Peyer's patch (tissue), 4 donors: ENCODE results near the gene TENT4A.
"Not testable (repeated sequence)": the region's sequence is repeated elsewhere in the genome, so short reads cannot be mapped to it uniquely, and the experiment has no call there.

Experiments used
- POLR2A ChIP-seq, 2 donors: fragments of 450-650 bp; IDR thresholded peaks; one replicate each; pipeline ENCODE4 v1.5.1; 2017; ENCODE audit warnings: antibody characterized with exemption in 2 of 2, mild to moderate bottlenecking in 2 of 2, moderate library complexity in 2 of 2
- TF ChIP-seq, protein P1 (sequence below), 6 experiments: fragments of 450-650 bp in 4 of 6; fragments of 200-600 bp in 2 of 6; sonication (generic) in 1 of 6; IDR thresholded peaks; one replicate each; pipeline ENCODE4 v1.5.1; 2017 to 2019; ENCODE audit warnings: antibody characterized with exemption in 6 of 6, mild to moderate bottlenecking in 3 of 6, moderate library complexity in 1 of 6

DNA sequence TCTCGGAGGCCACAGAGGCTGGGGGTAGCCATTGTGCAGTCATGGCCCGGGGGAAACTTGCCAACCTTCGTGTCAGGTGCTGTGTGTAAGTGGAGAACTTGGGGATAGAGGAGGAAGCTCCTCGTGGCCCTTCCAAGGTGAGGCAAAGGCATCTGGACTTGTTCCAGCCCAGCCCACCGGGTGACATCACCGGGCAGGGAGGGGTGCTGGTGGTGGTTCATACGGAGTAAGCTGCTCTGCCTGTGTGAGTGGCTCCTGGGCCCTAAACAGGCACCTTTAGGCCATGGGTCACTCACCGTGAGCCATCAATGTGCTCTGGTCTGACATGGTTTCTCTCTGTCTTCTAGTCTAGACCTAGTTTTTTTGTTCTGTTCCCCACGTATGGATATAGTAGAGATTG lies 44.5 kb upstream of the TENT4A start:
- TF ChIP-seq, protein P1, sequence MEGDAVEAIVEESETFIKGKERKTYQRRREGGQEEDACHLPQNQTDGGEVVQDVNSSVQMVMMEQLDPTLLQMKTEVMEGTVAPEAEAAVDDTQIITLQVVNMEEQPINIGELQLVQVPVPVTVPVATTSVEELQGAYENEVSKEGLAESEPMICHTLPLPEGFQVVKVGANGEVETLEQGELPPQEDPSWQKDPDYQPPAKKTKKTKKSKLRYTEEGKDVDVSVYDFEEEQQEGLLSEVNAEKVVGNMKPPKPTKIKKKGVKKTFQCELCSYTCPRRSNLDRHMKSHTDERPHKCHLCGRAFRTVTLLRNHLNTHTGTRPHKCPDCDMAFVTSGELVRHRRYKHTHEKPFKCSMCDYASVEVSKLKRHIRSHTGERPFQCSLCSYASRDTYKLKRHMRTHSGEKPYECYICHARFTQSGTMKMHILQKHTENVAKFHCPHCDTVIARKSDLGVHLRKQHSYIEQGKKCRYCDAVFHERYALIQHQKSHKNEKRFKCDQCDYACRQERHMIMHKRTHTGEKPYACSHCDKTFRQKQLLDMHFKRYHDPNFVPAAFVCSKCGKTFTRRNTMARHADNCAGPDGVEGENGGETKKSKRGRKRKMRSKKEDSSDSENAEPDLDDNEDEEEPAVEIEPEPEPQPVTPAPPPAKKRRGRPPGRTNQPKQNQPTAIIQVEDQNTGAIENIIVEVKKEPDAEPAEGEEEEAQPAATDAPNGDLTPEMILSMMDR (IDR thresholded peaks at IDR 0.05) = not testable (repeated sequence)
- TF ChIP-seq POLR2A (IDR thresholded peaks at IDR 0.05) = not testable (repeated sequence)
